ENCODE measurements around the gene CCDC39.
"Not testable (repeated sequence)": the region's sequence is repeated elsewhere in the genome, so short reads cannot be mapped to it uniquely, and the experiment has no call there.

Gene CCDC39

GRCh38 chr3:180594631-180595558, 84.4 kb downstream of the CCDC39 start:
- Histone ChIP-seq H2AFZ (ENCODE audit: low read depth, low read length) (no peak overlapping the region), H3K9me3 (ENCODE audit: insufficient read depth, low read length) (no peaks in the 10 kb centered on the region), H3K4me1 (ENCODE audit: low read length) (no peaks in the 10 kb centered on the region), H3K79me2 (ENCODE audit: low read length) (no peaks in the 10 kb centered on the region), H3K27me3 (ENCODE audit: low read depth, low read length) (no peaks in the 10 kb centered on the region), H3K27ac (ENCODE audit: low read length) (no peak overlapping the region), H3K4me3 (ENCODE audit: low read length) (no peak overlapping the region), H3K9ac (ENCODE audit: low read length) (no peak overlapping the region), H3K36me3 (replicated peaks; ENCODE audit: low read depth, low read length) (no peaks in the 10 kb centered on the region), H4K20me1 (ENCODE audit: insufficient read depth, low read length) (no peaks in the 10 kb centered on the region), H3K4me2 (ENCODE audit: low read length) (no peak overlapping the region)
- no peak for TF ChIP-seq EZH2phosphoT487 (IDR thresholded peaks at IDR 0.05; ENCODE audit: low read depth)
- TF ChIP-seq CTCF (IDR thresholded peaks at IDR 0.05; ENCODE audit: low read depth, low read length), result peak; percentile 79

- H3K27ac ChIP-seq (ENCODE audit: low read length); H3K4me1 ChIP-seq (ENCODE audit: low read length); H3K9me3 ChIP-seq (ENCODE audit: insufficient read depth, low read length); H3K9ac ChIP-seq (ENCODE audit: low read length); H3K79me2 ChIP-seq (ENCODE audit: low read length); H2AFZ ChIP-seq (ENCODE audit: low read depth, low read length); H3K4me3 ChIP-seq (ENCODE audit: low read length); H3K36me3 ChIP-seq (replicated peaks; ENCODE audit: low read depth, low read length); H3K27me3 ChIP-seq (ENCODE audit: low read depth, low read length); H4K20me1 ChIP-seq (ENCODE audit: insufficient read depth, low read length); H3K4me2 ChIP-seq (ENCODE audit: low read length): not testable (repeated sequence)
These were observed 85.7 kb downstream of the CCDC39 start for GRCh38 chr3:180593631-180594030.

- H3K27ac ChIP-seq (ENCODE audit: low read length), result no peak overlapping the region
- H3K79me2 ChIP-seq (ENCODE audit: low read length), result no peaks in the 10 kb centered on the region
- no peak overlapping the region for H3K4me3 ChIP-seq (ENCODE audit: low read length)
- H3K36me3 ChIP-seq (replicated peaks; ENCODE audit: low read depth, low read length), result no peaks in the 10 kb centered on the region
- H4K20me1 ChIP-seq (ENCODE audit: insufficient read depth, low read length), result no peaks in the 10 kb centered on the region
- H2AFZ ChIP-seq (ENCODE audit: low read depth, low read length), result no peak overlapping the region
- H3K4me2 ChIP-seq (ENCODE audit: low read length), result no peak overlapping the region
- H3K9ac ChIP-seq (ENCODE audit: low read length), result no peak overlapping the region
- TF ChIP-seq EZH2phosphoT487 (IDR thresholded peaks at IDR 0.05; ENCODE audit: low read depth) (no peak), CTCF (IDR thresholded peaks at IDR 0.05; ENCODE audit: low read depth, low read length) (no peak)
- H3K4me1 ChIP-seq (ENCODE audit: low read length), result no peaks in the 10 kb centered on the region
- no peaks in the 10 kb centered on the region for H3K27me3 ChIP-seq (ENCODE audit: low read depth, low read length)
- H3K9me3 ChIP-seq (ENCODE audit: insufficient read depth, low read length), result no peaks in the 10 kb centered on the region
These were observed 88.9 kb downstream of the CCDC39 start for GRCh38 chr3:180590396-180590795.

GRCh38 chr3:180580934-180581333, 98.4 kb downstream of the CCDC39 start:
- Histone ChIP-seq H3K36me3 (replicated peaks; ENCODE audit: low read depth, low read length) (no peaks in the 10 kb centered on the region), H3K9me3 (ENCODE audit: insufficient read depth, low read length) (no peaks in the 10 kb centered on the region), H3K9ac (ENCODE audit: low read length) (no peak overlapping the region), H3K4me2 (ENCODE audit: low read length) (no peak overlapping the region), H3K27me3 (ENCODE audit: low read depth, low read length) (0 out of 2 replicates have a peak, but pooled peaks cover 6% of the 10 kb centered on the region), H3K27ac (ENCODE audit: low read length) (no peak overlapping the region), H3K79me2 (ENCODE audit: low read length) (no peaks in the 10 kb centered on the region), H3K4me1 (ENCODE audit: low read length) (0 out of 2 replicates have a peak, but pooled peaks cover 3% of the 10 kb centered on the region), H2AFZ (ENCODE audit: low read depth, low read length) (no peak overlapping the region), H4K20me1 (ENCODE audit: insufficient read depth, low read length) (no peaks in the 10 kb centered on the region), H3K4me3 (ENCODE audit: low read length) (no peak overlapping the region)
- TF ChIP-seq EZH2phosphoT487 (IDR thresholded peaks at IDR 0.05; ENCODE audit: low read depth) (no peak), CTCF (IDR thresholded peaks at IDR 0.05; ENCODE audit: low read depth, low read length) (no peak)
